Gastrocnemius medialis (tissue), 4 donors: ENCODE measurements around the gene SNX32. TPM values are rescaled to one million over a fixed set of nuclear protein-coding genes. Genes with fewer than 3 reads are reported as not detected.
A peak's percentile ranks its signal among the peaks of the same experiment; 100 is the strongest.

Experiments used
- ATAC-seq, 2 donors: fragments of 150-250 bp; one replicate each; pipeline ENCODE4 v1.9.1; 2016
- DNase-seq, 2 donors: peaks; one replicate each; pipeline ENCODE4 v3.0.0-alpha.2; 2019
- H3K27ac ChIP-seq, 4 donors: fragments of 200-600 bp; sonication (generic); 1 replicate in 1 of 4; 2 replicates in 3 of 4; pipeline ENCODE4 v1.5.1; 2016 to 2018; ENCODE audit warnings: mild to moderate bottlenecking in 2 of 4, moderate library complexity in 1 of 4
- H3K27me3 ChIP-seq, 3 donors: fragments of 200-600 bp; sonication (generic) in 2 of 3; 1 replicate in 1 of 3; 2 replicates in 2 of 3; pipeline versions ENCODE4 v1.5.1 to v1.6.0; 2016 to 2019; ENCODE audit warnings: mild to moderate bottlenecking in 1 of 3, moderate library complexity in 1 of 3
- H3K36me3 ChIP-seq, 2 donors: fragments of 200-600 bp; sonication (generic) in 1 of 2; one replicate each; pipeline ENCODE4 v1.5.1; 2017 to 2018
- H3K4me1 ChIP-seq, 2 donors: fragments of 200-600 bp; sonication (generic) in 1 of 2; one replicate each; pipeline ENCODE4 v1.5.1; 2016 to 2017; ENCODE audit warnings: mild to moderate bottlenecking in 2 of 2
- H3K4me3 ChIP-seq, 4 donors: fragments of 200-600 bp; sonication (generic) in 3 of 4; 1 replicate in 1 of 4; 2 replicates in 3 of 4; pipeline ENCODE4 v1.5.1; 2016 to 2019; ENCODE audit warnings: mild to moderate bottlenecking in 2 of 4
- H3K9me3 ChIP-seq, 3 donors: fragments of 200-600 bp; sonication (generic) in 2 of 3; 1 replicate in 1 of 3; 2 replicates in 2 of 3; pipeline ENCODE4 v1.5.1; 2016 to 2019
- POLR2A ChIP-seq, 2 donors: fragments of 450-650 bp; IDR thresholded peaks; one replicate each; pipeline ENCODE4 v1.6.1; 2017; ENCODE audit warnings: antibody characterized with exemption in 2 of 2, mild to moderate bottlenecking in 2 of 2, moderate library complexity in 2 of 2
- in situ Hi-C, 4 donors: fragments of 200-750 bp; cut with MboI; loops; one replicate each; pipeline versions ENCODE4 v1.15.0 to v1.8.0; 2017; ENCODE audit warnings: low sequenced_read_pairs in 4 of 4
- intact Hi-C: fragments of 100-400 bp; cut with DNase I; formaldehyde crosslinking; loops from one replicate; pipeline ENCODE4 v1.15.1; 2023; ENCODE audit warnings: low total_unique reads
- total RNA-seq, 4 donors: library from RNA; depleted of rRNA; stranded (reverse); fragments of >200 nt; gene quantifications; one replicate each; pipeline versions ENCODE4 v1.1.0 to v1.2.3, GENCODE V29; 2016
- TF ChIP-seq, protein P1 (sequence below), 5 experiments: fragments of 450-650 bp in 3 of 5; fragments of 200-600 bp in 2 of 5; sonication (generic) in 2 of 5; IDR thresholded peaks in 4 of 5; conservative IDR thresholded peaks in 1 of 5; 1 replicate in 4 of 5; 2 replicates in 1 of 5; pipeline ENCODE4 v1.5.1; 2016 to 2019; ENCODE audit warnings: antibody characterized with exemption in 5 of 5, mild to moderate bottlenecking in 3 of 5, moderate library complexity in 3 of 5

The SNX32 gene
- total RNA-seq, 4 donors from 2014 or later, result 0.11 TPM; not detected in 3

DNA sequence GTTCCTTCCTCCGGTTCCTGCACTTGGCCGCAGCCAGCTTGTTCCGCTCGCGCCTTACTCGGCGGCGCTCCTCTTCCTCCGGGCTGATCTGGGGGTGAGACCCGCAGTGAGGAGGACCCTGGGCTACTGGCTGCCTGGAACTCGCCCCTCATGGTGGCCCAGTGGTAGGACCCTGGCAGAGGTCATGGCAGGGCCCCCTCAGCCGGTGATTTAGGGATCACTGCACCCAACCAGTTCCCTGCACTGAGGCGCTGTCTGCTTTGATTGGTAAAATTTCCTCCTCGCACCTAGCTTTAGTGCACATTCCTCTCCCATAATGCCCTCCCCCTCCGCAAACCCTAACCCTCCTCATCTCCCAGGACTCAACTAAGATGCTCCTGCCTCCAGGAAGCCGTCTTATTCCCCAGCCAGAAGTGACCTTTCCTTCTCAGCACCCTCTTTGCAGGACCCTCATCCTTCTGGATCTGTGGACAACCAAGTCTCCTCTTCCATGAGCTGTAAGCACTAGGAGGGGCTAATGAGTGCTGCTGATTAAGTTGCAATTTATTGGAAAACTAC, 60.4 kb downstream of the SNX32 start:
- Histone ChIP-seq H3K27me3 (peaks cover 4 to 9% (median 8%) of the 10 kb centered on the region in 3 donors), H3K4me1 (peaks cover 31 to 38% of the 10 kb centered on the region in 2 donors), H3K9me3 (no peaks in the 10 kb centered on the region), H3K36me3 (no peaks in the 10 kb centered on the region), H3K4me3 (peak overlapping the region in 2 of 4 donors; percentile 31 to 34), H3K27ac (peak overlapping the region; percentile 93 to 98 (median 96))
- ATAC-seq (no peak), DNase-seq (no peak)
- TF ChIP-seq, protein P1, sequence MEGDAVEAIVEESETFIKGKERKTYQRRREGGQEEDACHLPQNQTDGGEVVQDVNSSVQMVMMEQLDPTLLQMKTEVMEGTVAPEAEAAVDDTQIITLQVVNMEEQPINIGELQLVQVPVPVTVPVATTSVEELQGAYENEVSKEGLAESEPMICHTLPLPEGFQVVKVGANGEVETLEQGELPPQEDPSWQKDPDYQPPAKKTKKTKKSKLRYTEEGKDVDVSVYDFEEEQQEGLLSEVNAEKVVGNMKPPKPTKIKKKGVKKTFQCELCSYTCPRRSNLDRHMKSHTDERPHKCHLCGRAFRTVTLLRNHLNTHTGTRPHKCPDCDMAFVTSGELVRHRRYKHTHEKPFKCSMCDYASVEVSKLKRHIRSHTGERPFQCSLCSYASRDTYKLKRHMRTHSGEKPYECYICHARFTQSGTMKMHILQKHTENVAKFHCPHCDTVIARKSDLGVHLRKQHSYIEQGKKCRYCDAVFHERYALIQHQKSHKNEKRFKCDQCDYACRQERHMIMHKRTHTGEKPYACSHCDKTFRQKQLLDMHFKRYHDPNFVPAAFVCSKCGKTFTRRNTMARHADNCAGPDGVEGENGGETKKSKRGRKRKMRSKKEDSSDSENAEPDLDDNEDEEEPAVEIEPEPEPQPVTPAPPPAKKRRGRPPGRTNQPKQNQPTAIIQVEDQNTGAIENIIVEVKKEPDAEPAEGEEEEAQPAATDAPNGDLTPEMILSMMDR (IDR thresholded peaks at IDR 0.05 in 4 of 5, conservative IDR thresholded peaks at IDR 0.05 in 1 of 5), result no peak
- in situ Hi-C loops, result no loop called here
- intact Hi-C loops, result no loop called here

DNA sequence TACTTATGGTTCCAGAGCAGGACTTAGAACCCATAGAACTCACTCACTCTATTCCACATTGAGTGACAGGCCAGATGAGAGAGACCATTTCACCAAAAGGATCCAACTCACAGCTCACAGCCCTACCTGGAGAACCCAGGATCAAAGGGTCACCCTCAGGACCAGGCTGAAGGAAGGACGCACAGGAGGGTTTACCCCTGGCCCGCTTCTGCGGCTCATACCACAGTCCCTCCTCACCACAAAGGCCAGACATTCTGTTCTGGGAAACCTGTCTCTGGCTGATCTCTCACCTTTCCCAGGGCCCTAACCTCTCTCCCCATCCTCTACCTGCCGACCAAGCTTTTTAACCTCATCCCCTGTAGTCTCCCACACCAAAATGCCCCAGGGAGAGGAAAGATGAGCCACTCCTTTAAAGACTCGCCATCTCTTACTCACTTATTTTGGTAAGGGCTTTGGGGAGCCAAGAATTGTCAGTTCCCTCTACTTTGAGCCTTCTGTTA, 61.8 kb downstream of the SNX32 start:
- H3K4me1 ChIP-seq, result peaks cover 21 to 35% of the 10 kb centered on the region in 2 donors
- DNase-seq, result no peak
- in situ Hi-C loops, result no loop called here

DNA sequence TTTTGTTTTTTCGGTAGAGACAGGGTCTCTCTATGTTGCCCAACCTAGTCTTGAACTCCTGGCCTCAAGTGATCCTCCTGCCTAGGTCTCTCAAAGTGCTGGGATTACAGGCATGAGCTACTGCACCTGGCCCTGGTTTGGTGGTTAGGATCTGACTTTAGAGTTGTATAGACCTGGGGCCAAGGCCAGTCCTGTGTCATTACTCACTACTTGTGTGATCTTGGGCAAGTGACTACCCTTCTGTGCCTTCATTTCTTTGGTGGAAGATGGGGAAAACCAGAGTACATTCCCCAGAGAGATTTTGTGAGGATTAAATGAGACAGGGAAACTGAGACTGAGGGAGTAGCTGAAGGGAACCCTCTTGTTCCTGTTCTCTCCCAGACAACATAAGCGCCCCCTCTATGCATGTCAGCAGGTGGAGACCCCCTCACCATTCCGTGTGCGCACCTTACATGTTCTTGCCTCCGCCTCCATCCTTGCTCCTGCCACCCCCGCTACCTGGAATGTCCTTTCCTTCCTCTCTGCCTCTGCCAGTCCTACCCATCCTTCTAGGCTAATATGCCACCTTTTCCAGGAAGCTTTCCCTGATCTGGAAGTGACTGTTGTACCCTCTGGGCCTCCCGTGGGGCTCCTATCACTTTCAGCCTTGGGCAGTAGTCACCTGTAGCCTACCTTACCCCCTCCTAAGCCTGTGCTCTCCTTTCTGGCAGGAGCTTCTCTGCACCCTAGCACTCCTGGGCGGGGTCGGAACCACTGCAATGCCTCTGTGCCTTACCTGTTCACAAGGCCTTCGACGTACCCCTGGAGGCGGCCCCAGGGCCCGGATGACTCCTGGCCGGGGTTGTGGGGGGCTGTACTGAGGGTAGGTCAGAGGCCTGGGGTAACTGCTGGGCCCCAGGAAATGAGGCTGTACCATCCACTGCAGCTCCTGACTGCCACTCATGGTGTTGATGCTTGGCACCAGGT, 62.6 kb downstream of the SNX32 start:
- no peak overlapping the region for H3K4me3 ChIP-seq
- H3K9me3 ChIP-seq, result no peaks in the 10 kb centered on the region
- in situ Hi-C loops (no loop called here), intact Hi-C loops (no loop called here)
- H3K36me3 ChIP-seq, result no peaks in the 10 kb centered on the region
- ATAC-seq, result no peak
- peaks cover 12 to 26% (median 16%) of the 10 kb centered on the region in 3 donors for H3K27me3 ChIP-seq
- H3K27ac ChIP-seq, result no peak overlapping the region
- H3K4me1 ChIP-seq, result peaks cover 19 to 36% of the 10 kb centered on the region in 2 donors
- DNase-seq, result no peak
- TF ChIP-seq, protein P1 (IDR thresholded peaks at IDR 0.05 in 4 of 5, conservative IDR thresholded peaks at IDR 0.05 in 1 of 5), result no peak
- no peak for TF ChIP-seq POLR2A (IDR thresholded peaks at IDR 0.05)

More for the DNA sequence above, 61.8 kb downstream of the SNX32 start:
- TF ChIP-seq, protein P1 (IDR thresholded peaks at IDR 0.05 in 4 of 5, conservative IDR thresholded peaks at IDR 0.05 in 1 of 5), result no peak
- no peak for TF ChIP-seq POLR2A (IDR thresholded peaks at IDR 0.05)
- no peak overlapping the region for H3K27ac ChIP-seq
- peaks cover 12 to 21% (median 16%) of the 10 kb centered on the region in 3 donors for H3K27me3 ChIP-seq
- H3K4me3 ChIP-seq, result no peak overlapping the region
- no peaks in the 10 kb centered on the region for H3K36me3 ChIP-seq
- no peak for ATAC-seq
- intact Hi-C loops, result no loop called here
- no peaks in the 10 kb centered on the region for H3K9me3 ChIP-seq

GRCh38 chr11:65897020-65897471, 63.3 kb downstream of the SNX32 start:
- Histone ChIP-seq H3K4me1 (peaks cover 11 to 29% of the 10 kb centered on the region in 2 donors), H3K4me3 (no peak overlapping the region), H3K27me3 (peaks cover 12 to 26% (median 16%) of the 10 kb centered on the region in 3 donors), H3K36me3 (no peaks in the 10 kb centered on the region), H3K9me3 (no peaks in the 10 kb centered on the region), H3K27ac (no peak overlapping the region)
- DNase-seq (no peak), ATAC-seq (no peak)
- intact Hi-C loops, result no loop called here
- TF ChIP-seq, protein P1 (IDR thresholded peaks at IDR 0.05 in 4 of 5, conservative IDR thresholded peaks at IDR 0.05 in 1 of 5), result no peak
- no peak for TF ChIP-seq POLR2A (IDR thresholded peaks at IDR 0.05)
- in situ Hi-C loops, result no loop called here
